Ishikawa (cell line): Measurements from ENCODE around the gene ELMO1.

ENCODE experiments used
- CEBPB ChIP-seq: IDR thresholded peaks from 2 replicates; pipeline ENCODE4 v1.6.1; 2012
- FOXM1 ChIP-seq: IDR thresholded peaks from 2 replicates; pipeline ENCODE4 v1.6.1; 2012; ENCODE audit warnings: low read depth, borderline replicate concordance
- REST ChIP-seq: IDR thresholded peaks from 2 replicates; pipeline ENCODE4 v1.6.1; 2012; ENCODE audit warnings: low read depth, mild to moderate bottlenecking
- TAF1 ChIP-seq: IDR thresholded peaks from 2 replicates; pipeline ENCODE4 v1.6.1; 2012; ENCODE audit warnings: low read depth, mild to moderate bottlenecking
- USF1 ChIP-seq: IDR thresholded peaks from 2 replicates; pipeline ENCODE4 v1.6.1; 2012

GRCh38 chr7:37015353-37016034, 433.2 kb downstream of the ELMO1 start:
- no peak for TF ChIP-seq USF1
- TF ChIP-seq CEBPB: no peak
- no peak for TF ChIP-seq REST
- TF ChIP-seq FOXM1: no peak
- TF ChIP-seq TAF1: no peak
